ENCODE data around the gene SLC10A2. TPM values are rescaled to one million over a fixed set of nuclear protein-coding genes. Genes with fewer than 3 reads are reported as not detected.
"Not testable (repeated sequence)": the region's sequence is repeated elsewhere in the genome, so short reads cannot be mapped to it uniquely, and the experiment has no call there.

The SLC10A2 gene, protein sequence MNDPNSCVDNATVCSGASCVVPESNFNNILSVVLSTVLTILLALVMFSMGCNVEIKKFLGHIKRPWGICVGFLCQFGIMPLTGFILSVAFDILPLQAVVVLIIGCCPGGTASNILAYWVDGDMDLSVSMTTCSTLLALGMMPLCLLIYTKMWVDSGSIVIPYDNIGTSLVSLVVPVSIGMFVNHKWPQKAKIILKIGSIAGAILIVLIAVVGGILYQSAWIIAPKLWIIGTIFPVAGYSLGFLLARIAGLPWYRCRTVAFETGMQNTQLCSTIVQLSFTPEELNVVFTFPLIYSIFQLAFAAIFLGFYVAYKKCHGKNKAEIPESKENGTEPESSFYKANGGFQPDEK
- total RNA-seq: not detected

DNA sequence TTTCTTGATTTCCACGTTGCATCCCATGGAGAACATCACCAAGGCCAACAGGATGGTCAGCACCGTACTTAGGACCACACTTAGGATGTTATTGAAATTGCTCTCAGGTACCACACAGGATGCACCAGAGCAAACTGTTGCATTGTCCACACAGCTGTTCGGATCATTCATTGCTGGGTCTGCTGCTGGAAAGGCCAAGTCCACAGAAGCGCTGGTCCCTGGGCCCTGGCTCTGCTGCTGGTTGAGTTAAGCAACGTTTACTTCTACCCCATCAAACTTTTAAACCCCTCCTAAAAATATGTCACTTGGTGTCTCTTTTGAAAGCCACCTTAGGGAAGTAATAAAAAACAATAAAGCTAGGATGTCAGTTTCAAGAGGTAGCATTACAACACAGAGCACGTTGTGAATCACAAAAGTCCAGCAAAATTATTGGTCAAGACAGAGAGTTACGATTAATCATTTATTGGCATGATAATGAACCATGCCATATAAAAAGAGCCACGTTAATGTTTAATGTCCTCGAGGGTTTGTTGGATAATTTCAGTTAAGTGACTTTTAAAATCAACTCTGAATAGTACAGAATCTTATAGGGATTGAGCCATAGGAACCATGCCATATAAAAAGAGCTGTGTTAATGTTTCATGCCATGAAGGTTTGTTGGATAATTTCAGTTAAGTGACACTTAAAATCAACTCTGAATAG, at the start of gene SLC10A2:
Gene SLC10A2 (minus strand): TSS at position 339 of the 702 bp plus-strand sequence. CDS start 168 bp downstream, at position 171.
- ATAC-seq: no peak
- no peak for DNase-seq (ENCODE audit: low spot score)

DNA sequence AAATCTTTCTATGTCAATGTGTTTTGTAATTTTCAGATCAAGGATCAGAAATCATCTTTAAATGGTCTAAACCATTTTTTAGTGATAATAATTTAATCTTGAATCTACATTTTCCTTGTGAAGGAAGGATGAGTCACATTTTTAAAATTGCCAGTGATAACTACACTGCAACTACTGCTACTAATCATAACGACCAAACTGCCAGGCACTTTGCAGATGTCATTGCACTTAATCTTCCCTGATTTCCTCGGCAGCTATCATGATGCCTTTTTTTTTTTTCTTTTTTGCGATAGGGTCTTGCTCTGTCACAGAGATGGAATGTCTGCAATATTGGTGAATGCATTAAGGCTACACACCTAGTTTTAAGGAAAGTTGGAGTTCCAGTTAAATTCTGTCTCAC, 41.4 kb upstream of the SLC10A2 start:
- ATAC-seq (no peak), DNase-seq (ENCODE audit: low spot score) (no peak)

DNA sequence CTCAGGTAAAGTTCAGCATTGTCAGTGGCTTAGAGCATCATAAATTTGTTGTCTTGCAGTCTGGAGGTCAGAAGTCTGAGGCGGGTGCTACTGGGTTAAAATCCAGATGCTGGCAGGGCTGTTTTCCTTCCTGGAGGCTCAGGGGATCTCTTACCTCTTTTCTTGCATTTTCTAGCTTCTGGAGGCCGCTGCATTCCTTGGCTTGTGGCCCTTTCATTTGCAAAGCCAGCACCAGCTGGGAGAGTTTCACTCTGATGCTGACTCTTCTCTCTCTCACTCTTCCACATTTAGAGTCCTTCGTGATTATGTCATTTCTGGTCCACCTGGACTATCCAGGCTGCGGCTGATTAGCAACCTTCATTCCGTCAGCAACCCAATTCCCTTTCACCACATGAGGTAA, 38.1 kb upstream of the SLC10A2 start:
- ATAC-seq (no peak), DNase-seq (ENCODE audit: low spot score) (no peak)

DNA sequence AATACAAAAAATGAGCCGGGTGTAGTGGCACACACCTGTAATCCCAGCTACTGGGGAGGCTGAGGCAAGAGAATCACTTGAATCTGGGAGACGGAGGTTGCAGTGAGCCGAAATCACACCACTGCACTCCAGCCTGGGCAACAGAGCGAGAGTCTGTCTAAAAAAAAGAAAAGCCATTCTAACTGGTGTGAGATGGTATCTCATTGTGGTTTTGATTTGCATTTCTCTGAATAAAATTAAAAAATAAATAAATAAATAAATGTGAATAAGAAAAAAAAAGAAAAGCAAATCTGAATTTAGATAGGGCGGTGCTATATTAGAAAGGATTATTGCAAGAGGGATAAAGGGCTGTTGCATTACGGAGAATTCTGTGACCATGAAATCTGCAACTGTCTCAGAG, 37.2 kb upstream of the SLC10A2 start:
- DNase-seq (ENCODE audit: low spot score); ATAC-seq: not testable (repeated sequence)

DNA sequence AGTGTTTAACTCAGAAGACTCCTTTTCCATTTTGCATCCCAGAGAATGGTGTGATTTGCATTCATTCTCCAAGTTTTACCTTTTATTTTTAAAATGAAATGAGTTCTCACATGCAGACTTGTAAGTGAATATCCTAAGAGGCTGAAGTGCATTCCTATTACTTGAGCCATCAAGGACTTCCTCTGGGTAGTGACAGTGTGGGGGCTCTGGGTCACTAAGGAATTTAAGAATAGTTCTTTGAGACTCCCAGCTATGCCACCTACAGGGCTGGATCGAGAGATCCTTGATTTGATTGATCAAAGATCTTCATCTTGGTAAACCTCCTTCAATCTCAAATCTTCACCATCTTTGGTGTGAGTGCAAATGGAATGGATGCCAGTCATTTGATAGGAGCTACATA, 36.3 kb upstream of the SLC10A2 start:
- ATAC-seq: no peak

DNA sequence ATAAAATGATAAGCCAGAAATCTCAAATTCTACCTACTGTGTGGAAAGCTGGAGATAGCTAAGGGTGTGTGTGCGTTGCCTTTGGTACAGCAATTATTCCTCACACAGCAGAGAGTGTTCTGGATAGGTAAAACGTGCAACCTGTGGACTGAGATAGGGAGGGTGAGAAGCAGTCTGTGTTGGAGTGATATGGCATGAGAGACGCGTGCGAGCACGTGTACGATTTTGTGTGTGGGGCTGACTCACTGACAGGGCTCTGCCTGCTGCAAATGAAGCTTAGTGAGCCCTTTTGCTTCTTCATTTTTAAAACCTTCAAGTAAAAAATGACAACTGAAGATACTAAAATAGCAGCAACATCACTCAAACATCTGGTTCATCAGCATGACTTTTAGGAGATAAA, 35.7 kb upstream of the SLC10A2 start:
- no peak for ATAC-seq

More for the DNA sequence above, 36.3 kb upstream of the SLC10A2 start:
- no peak for DNase-seq (ENCODE audit: low spot score)

DNA sequence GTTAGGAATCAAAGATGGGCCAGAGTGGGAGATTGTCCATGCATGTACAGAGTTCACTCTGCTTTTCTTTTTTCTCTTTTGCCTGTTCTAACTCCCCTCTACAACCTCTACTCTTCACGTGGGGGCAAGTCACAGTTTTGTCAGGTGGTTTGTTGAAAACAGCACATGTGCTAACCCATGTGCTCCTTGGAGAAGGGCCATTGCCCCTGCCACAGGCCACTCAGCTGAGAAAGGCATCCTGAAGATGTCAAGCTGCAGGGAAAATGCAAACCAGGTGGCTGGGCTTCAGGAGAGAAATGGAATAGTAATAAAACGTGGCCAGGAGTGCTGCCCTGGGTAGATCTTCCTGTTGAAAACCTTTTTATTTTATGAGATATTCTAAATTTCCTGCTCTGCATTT, 35.3 kb upstream of the SLC10A2 start:
- no peak for ATAC-seq

More for the DNA sequence above, 35.7 kb upstream of the SLC10A2 start:
- no peak for DNase-seq (ENCODE audit: low spot score)

DNA sequence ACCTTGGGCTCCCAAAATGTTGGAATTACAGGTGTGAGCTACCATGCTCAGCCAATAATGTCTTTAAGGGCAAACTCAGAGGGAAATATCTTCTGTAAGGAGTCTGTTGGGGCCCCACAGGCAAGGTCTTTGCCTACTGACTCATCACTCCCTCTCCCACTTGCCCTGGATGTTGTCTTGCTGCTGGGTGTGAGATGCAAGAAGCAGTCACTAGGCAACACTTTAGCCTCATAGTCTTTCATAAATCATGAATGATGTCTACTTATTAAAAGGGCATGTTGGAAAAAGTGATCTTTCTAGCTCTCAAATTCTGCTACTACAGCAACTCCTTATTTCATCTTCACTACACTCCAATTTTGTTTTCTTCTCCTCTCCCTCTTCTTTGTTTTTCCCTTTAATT, 34.6 kb upstream of the SLC10A2 start:
- ATAC-seq: no peak
- DNase-seq (ENCODE audit: low spot score): no peak

More for the DNA sequence above, 35.3 kb upstream of the SLC10A2 start:
- DNase-seq (ENCODE audit: low spot score): no peak

DNA sequence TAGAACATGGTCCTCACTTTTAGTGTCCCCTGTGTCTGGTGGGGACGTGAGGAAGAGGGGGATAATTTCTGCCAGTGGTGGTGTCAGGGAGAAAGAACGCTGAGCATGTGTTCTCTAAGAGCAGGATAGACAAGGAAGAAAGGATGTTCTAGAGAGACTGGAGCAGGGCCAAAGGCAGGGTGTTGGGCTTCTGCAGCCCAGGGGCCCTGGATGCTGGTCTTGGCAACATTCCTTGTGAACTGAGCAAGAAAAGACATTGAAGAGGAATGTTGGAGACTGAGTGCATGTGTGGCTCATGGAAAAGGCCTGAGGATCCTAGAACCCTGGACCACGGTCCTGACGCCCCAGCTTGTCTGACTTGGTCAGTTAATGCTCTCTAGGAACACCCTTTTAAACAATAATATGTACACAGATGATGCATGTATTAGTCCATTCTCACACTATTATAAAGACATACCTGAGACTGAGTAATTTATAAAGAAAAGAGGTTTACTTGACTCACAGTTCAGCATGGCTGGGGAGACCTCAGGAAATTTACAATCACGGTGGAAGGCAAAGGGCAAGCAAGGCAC, 33.6 kb upstream of the SLC10A2 start:
- ATAC-seq: no peak
- DNase-seq (ENCODE audit: low spot score): no peak

DNA sequence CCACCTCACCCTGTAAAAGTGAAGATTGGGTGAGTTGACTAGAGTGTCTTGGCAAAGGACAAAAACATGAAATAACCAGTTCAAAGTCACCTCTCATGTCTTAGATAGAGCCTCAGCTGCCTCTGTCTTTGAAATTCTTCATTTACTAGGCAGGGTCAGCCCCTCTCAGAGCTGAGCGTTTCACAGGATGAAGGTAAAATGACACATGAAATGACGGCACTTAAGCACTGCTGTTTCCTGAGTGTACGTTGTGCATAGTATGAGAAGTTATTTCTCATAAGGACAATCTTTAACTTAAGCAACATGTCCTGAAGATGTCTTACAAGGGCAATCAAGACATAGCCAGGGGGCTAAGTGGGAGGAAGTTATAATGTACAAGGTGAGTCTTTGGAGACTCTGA, 32.3 kb upstream of the SLC10A2 start:
- DNase-seq (ENCODE audit: low spot score) (no peak), ATAC-seq (no peak)

DNA sequence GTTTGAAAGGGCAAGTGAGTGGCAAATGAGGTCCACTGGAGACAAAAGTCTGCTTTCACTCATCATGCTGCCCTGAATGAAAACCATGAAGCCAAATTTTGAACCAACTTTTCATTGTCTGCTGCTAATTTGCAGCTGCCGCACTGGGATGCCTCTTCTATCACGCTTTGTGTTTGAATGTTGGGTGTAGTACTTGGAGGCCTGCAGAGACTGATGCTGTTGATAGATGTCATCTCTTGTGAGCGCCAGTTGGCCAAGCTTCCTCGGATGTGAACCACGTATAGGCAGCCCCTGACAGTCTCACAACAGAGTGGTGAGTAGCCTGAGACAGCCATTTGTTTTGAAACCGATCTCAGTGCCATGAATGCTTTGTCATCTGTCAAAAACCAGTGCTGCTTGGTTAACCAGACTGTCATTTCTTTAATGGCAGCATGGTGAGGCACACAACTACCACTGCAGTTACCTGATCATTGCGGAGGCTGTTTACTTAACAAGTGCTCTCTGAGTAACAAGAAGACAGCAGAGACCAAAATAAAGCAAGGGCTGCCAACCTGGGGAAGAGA, 31.2 kb upstream of the SLC10A2 start:
- DNase-seq (ENCODE audit: low spot score) (no peak), ATAC-seq (no peak)

DNA sequence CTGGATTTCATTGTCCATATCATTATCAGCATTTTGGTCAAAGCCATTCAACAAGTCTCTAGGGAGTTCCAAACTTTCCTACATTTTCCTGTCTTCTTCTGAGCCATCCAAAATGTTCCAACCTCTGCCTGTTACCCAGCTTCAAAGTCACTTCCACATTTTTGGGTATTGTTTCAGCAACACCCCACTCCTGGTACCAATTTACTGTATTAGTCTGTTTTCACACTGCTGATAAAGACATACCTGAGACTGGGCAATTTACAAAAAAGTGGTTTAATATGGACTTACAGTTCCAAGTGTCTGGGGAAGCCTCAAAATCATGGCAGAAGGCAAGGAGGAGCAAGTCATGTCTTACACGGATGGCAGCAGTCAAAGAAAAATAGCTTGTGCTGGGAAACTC, 27.4 kb upstream of the SLC10A2 start:
- not testable (repeated sequence) for DNase-seq (ENCODE audit: low spot score)

DNA sequence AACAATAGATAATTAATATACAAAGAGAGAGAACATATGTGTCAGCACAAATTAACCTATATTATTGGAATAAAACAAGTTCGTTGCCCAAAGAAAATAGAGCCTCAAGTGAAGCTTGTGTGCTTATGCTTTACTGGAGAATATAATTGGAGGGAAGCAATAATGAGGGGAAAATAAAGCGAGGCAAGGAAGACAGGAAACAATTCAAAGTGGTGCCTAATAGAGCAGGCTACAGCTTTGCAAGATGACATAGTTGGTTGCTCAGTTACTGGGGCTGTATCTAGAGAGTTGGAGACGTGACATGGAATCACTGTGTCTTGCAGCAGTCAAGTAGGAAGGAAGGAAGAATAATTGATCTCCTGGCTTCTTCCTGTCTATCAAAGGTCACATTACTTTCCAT, 21.1 kb upstream of the SLC10A2 start:
- ATAC-seq (no peak), DNase-seq (ENCODE audit: low spot score) (no peak)

More for the DNA sequence above, 27.4 kb upstream of the SLC10A2 start:
- ATAC-seq: not testable (repeated sequence)

DNA sequence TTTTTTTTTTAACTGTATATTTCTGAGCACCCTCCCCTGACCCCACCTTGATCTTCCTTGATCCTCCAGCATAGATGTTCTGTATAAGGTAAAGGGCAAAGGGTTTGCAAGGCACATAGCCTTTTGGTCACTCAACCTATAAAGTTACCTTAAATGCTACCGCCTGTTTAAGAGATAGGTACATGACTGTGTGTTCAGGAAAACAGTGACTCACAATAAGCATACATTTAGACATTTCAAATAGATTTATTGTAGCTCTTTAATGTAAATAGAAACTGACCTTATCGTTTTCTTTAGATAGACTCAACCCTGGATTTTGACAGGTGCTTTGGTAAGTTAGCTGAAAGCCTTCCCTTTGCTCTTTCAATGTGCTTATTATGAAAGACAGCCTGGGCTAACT, 15.2 kb upstream of the SLC10A2 start:
- no peak for ATAC-seq
- no peak for DNase-seq (ENCODE audit: low spot score)

DNA sequence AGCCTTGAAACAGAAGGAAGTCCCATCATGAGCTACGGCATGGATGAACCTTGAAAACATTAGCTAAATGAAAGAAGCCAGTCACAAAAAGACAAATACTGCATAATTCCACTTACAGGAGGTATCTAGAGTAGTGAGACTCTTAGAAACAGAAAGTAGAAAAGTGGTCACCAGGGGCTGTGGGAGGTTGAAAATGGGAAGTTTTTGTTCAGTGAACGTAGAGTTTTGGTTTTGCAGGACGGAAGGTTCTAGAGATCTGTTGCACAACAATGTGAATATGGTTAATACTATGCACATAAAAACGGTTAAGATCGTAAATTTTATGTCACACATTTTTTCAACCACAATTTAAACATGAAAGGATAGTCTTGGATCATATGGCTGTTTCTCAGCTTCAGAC, 11.9 kb upstream of the SLC10A2 start:
- no peak for ATAC-seq
- DNase-seq (ENCODE audit: low spot score): no peak

DNA sequence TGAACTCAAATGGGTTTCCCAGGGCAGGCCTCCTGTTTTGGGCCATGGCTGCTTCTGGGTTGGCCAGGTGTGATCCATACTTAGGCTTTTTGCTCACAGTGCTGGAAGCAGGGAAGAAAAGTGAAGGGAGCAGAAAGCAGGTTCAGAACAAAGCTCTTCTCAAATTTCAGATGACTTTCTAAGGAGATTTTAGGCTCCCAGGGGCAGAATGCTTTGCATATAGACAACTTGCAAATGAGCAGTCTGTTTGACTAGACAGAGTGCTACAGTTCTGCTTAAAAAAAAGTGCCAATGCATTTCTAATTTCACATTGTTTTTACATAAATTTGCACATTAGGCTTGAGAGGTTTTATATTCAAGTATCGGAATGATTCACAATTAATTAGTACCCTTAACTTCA, 2.6 kb upstream of the SLC10A2 start:
- no peak for DNase-seq (ENCODE audit: low spot score)
- ATAC-seq: no peak

DNA sequence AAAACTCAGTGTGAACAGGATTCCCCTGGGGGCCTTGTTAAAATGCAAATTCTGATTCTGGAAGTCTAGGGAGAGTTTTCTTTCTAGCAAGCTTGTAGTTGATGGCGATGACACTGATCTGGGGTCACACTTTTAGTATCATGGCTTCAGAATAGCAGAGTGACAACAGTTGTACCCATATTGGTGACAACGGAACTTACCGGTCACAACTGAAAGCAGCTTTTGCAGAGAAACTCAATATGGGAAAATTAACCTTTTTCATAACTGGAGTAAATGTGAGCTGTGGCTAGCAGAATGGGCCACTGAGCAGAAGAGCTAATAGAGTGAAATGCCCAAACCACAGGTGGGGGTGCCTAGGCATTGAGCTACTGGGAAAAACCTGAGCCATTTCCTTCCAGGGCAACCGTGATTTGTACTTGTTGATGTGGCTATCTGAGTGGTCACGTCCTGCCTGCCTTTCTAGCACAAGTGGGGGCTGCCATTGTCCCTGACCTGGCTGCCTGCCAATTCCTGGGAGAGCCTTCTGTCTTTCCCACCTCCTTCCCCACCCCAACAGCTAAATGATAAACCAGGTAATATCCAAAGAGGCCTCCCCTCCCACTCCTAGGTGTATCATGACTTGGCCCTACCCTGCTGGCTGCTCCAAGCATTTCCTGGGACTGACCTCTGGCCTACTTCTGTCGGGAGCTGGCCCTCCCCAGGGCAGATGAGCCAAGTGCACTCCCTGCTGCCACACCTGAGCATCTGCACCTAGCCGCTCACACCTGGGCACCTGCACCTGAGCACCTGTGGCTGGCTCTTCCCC, 1.7 kb upstream of the SLC10A2 start:
- DNase-seq (ENCODE audit: low spot score) (no peak), ATAC-seq (peak; percentile 15)

DNA sequence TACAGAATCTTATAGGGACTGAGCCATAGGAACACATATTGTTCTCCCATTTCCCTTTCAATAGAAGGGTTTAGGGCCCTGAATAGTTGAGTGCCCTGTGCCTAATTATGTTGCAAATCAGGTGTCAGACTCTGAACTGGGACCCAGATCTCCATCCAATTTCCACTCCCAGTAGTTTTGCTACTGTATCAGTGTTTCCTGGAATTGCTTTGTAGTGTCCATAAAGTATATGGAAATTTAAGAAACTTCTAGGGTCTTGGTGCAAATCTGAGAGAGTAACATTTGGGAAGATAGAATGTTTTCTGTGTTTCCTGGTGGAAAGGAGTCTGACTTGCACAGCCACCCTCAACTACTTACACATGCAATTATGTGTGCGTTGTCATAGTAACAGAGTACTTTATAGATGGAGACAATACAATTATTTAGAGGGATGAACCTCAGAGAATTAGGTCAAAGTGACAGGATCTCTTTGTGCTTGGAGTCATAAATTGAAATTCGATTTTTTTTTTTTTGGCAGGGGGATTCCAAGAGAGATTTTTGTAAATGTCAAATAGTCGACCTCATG, 646 bp upstream of the SLC10A2 start:
- DNase-seq (ENCODE audit: low spot score) (no peak), ATAC-seq (no peak)

DNA sequence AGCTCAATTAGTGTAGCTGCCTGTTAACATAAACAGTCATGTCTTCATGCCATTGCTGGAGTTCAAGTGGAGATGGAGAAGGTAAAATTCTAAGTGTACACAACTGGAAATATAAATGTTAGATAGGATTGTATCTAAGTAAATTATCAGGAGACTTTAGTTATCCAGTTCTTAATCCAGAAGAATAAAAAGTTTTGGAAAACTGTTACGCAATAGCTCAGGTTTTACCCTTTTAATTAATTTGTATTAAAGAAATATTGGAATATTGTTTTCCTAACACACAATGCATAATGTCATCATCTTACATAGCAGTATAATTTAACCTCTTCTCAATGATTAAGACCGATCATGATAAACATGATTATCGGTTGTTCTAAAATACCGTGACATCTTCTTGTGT, 2.8 kb downstream of the SLC10A2 start:
- no peak for DNase-seq (ENCODE audit: low spot score)
- no peak for ATAC-seq

DNA sequence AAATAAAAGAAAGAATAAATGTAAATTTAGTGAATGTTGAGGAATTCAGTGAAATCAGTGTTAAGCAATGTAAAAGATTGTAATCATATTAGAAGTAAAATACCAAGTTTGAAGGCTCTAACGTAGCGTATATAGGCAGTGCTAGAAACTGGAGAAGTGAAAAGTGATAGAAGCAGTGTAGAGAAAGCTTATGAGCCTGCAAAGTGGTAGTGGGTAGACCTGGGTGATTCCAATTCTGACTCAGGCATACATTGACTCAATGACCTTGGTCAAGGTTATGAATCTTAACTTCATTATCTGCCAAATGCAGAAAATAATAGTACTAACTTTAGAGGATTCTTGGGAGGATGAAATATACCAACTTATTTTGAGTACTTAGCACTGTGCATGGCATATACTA, 4.1 kb downstream of the SLC10A2 start:
- DNase-seq (ENCODE audit: low spot score) (no peak), ATAC-seq (no peak)

DNA sequence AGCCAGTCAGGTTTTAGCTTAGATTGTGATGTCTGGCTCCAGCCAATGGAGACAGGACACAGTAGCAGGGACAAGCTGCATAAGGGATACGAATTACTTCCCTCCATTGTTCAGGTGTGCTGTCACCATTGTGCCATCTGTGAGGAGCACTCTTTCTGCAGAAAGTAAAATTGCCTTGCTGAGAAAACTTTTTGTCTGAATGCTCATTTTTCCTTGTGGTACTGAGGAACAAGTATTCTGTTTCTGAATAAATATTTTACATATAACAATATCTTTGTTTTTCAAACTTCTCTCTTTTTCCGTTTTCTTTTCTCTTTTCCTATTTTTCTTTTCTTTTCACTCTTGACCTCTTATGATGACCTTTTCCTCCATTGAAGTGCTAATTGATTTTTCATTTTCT, 10.2 kb downstream of the SLC10A2 start:
- ATAC-seq: no peak
- no peak for DNase-seq (ENCODE audit: low spot score)

Measured in left lobe of liver (tissue), 2 donors.